Central memory CD8-positive, alpha-beta T cell (primary cell): Measurements from ENCODE around the gene PPIL1.
"Not testable (repeated sequence)": the region's sequence is repeated elsewhere in the genome, so short reads cannot be mapped to it uniquely, and the experiment has no call there.

Experiments
- ATAC-seq: fragments of 150-1000 bp; cut with Tn5 transposase; replicated peaks from 2 replicates; pipeline ENCODE4 v1.10.0; 2022; ENCODE audit warnings: mild to moderate bottlenecking, moderate FRiP score, moderate number of reproducible peaks; ENCODE audit not compliant: poor library complexity, severe bottlenecking; ENCODE audit errors: extremely low read depth
- DNase-seq, 2 donors: peaks; one replicate each; pipeline ENCODE4 v3.0.0; 2021; ENCODE audit warnings: low spot score in 2 of 2
- H3K27ac Mint-ChIP-seq: one replicate; pipeline ENCODE4 v1.8.0; 2022; ENCODE audit warnings: low read depth, mild to moderate bottlenecking, moderate library complexity, mixed read lengths
- H3K27me3 Mint-ChIP-seq: one replicate; pipeline ENCODE4 v1.8.0; 2022; ENCODE audit warnings: mixed read lengths
- H3K36me3 Mint-ChIP-seq: one replicate; pipeline ENCODE4 v1.8.0; 2022; ENCODE audit warnings: mild to moderate bottlenecking, moderate library complexity, mixed read lengths; ENCODE audit not compliant: insufficient read depth
- H3K4me1 Mint-ChIP-seq: one replicate; pipeline ENCODE4 v1.8.0; 2022; ENCODE audit warnings: mixed read lengths
- H3K4me3 Mint-ChIP-seq: one replicate; pipeline ENCODE4 v1.8.0; 2022; ENCODE audit warnings: mild to moderate bottlenecking, moderate library complexity, mixed read lengths
- H3K9me3 Mint-ChIP-seq: one replicate; pipeline ENCODE4 v1.8.0; 2022; ENCODE audit warnings: mixed read lengths

The PPIL1 gene

GRCh38 chr6:36907781-36908180, 33.2 kb upstream of the PPIL1 start:
- ATAC-seq (no peak), DNase-seq (no peak)
- Mint-ChIP-seq H3K36me3 (peaks cover 30% of the 10 kb centered on the region), H3K9me3 (no peaks in the 10 kb centered on the region), H3K27me3 (no peaks in the 10 kb centered on the region), H3K27ac (no peak overlapping the region), H3K4me3 (no peak overlapping the region), H3K4me1 (peaks cover 20% of the 10 kb centered on the region)

- DNase-seq (no peak), ATAC-seq (no peak)
- no peak overlapping the region for H3K27ac Mint-ChIP-seq
- H3K4me1 Mint-ChIP-seq, result peaks cover 10% of the 10 kb centered on the region
- peaks cover 40% of the 10 kb centered on the region for H3K36me3 Mint-ChIP-seq
- H3K4me3 Mint-ChIP-seq, result no peak overlapping the region
- no peaks in the 10 kb centered on the region for H3K9me3 Mint-ChIP-seq
- H3K27me3 Mint-ChIP-seq, result no peaks in the 10 kb centered on the region
These were observed 32.1 kb upstream of the PPIL1 start for GRCh38 chr6:36906539-36907325.

GRCh38 chr6:36904851-36905393, 30.3 kb upstream of the PPIL1 start:
- Mint-ChIP-seq H3K4me3 (no peak overlapping the region), H3K36me3 (peaks cover 53% of the 10 kb centered on the region), H3K9me3 (no peaks in the 10 kb centered on the region), H3K27me3 (no peaks in the 10 kb centered on the region), H3K4me1 (peaks cover 6% of the 10 kb centered on the region), H3K27ac (no peak overlapping the region)
- DNase-seq, result no peak
- ATAC-seq, result no peak

- Mint-ChIP-seq H3K4me1 (peaks cover 6% of the 10 kb centered on the region), H3K36me3 (peaks cover 59% of the 10 kb centered on the region), H3K4me3 (no peak overlapping the region), H3K27ac (no peak overlapping the region), H3K9me3 (no peaks in the 10 kb centered on the region), H3K27me3 (no peaks in the 10 kb centered on the region)
- DNase-seq (no peak), ATAC-seq (no peak)
These were observed 29.5 kb upstream of the PPIL1 start for GRCh38 chr6:36904114-36904513.

GRCh38 chr6:36897609-36898008, 23.0 kb upstream of the PPIL1 start:
- no peak overlapping the region for H3K27ac Mint-ChIP-seq
- no peaks in the 10 kb centered on the region for H3K9me3 Mint-ChIP-seq
- no peak for ATAC-seq

GRCh38 chr6:36893976-36894932, 19.7 kb upstream of the PPIL1 start:
- peaks cover 21% of the 10 kb centered on the region for H3K36me3 Mint-ChIP-seq
- no peaks in the 10 kb centered on the region for H3K27me3 Mint-ChIP-seq

More at GRCh38 chr6:36897609-36898008, 23.0 kb upstream of the PPIL1 start:
- H3K36me3 Mint-ChIP-seq, result peaks cover 50% of the 10 kb centered on the region
- H3K4me3 Mint-ChIP-seq, result no peak overlapping the region
- peaks cover 5% of the 10 kb centered on the region for H3K4me1 Mint-ChIP-seq
- H3K27me3 Mint-ChIP-seq, result no peaks in the 10 kb centered on the region
- DNase-seq, result no peak

GRCh38 chr6:36891153-36891552, 16.6 kb upstream of the PPIL1 start:
- not testable (repeated sequence) for ATAC-seq, H3K4me3 Mint-ChIP-seq, DNase-seq, H3K27ac Mint-ChIP-seq, H3K27me3 Mint-ChIP-seq, H3K9me3 Mint-ChIP-seq
- Mint-ChIP-seq H3K36me3 (peaks cover 15% of the 10 kb centered on the region), H3K4me1 (peaks cover 31% of the 10 kb centered on the region)

More at GRCh38 chr6:36893976-36894932, 19.7 kb upstream of the PPIL1 start:
- Mint-ChIP-seq H3K27ac (no peak overlapping the region), H3K4me3 (no peak overlapping the region), H3K4me1 (peaks cover 16% of the 10 kb centered on the region), H3K9me3 (no peaks in the 10 kb centered on the region)
- no peak for DNase-seq
- no peak for ATAC-seq

GRCh38 chr6:36890112-36890663, 15.6 kb upstream of the PPIL1 start:
- Mint-ChIP-seq H3K4me3 (no peak overlapping the region), H3K4me1 (peaks cover 36% of the 10 kb centered on the region), H3K9me3 (no peaks in the 10 kb centered on the region), H3K27ac (no peak overlapping the region), H3K27me3 (no peaks in the 10 kb centered on the region), H3K36me3 (peaks cover 13% of the 10 kb centered on the region)
- DNase-seq (no peak), ATAC-seq (no peak)

- Mint-ChIP-seq H3K27ac (peak overlapping the region; percentile 16), H3K9me3 (no peaks in the 10 kb centered on the region), H3K4me1 (peaks cover 37% of the 10 kb centered on the region), H3K36me3 (peaks cover 7% of the 10 kb centered on the region), H3K4me3 (no peak overlapping the region), H3K27me3 (no peaks in the 10 kb centered on the region)
- ATAC-seq (no peak), DNase-seq (no peak)
These were observed 14.3 kb upstream of the PPIL1 start for GRCh38 chr6:36888654-36889481.

GRCh38 chr6:36888115-36888643, 13.6 kb upstream of the PPIL1 start:
- Mint-ChIP-seq H3K4me3 (no peak overlapping the region), H3K36me3 (peaks cover 4% of the 10 kb centered on the region), H3K27me3 (no peaks in the 10 kb centered on the region), H3K27ac (peak overlapping the region; percentile 16), H3K9me3 (no peaks in the 10 kb centered on the region), H3K4me1 (peaks cover 37% of the 10 kb centered on the region)
- no peak for DNase-seq
- ATAC-seq, result no peak

- H3K27ac Mint-ChIP-seq, result peak overlapping the region; percentile 91
- H3K4me1 Mint-ChIP-seq, result peaks cover 37% of the 10 kb centered on the region
- peaks cover 4% of the 10 kb centered on the region for H3K36me3 Mint-ChIP-seq
- H3K9me3 Mint-ChIP-seq, result no peaks in the 10 kb centered on the region
- DNase-seq, result no peak
- ATAC-seq, result no peak
- peak overlapping the region; percentile 81 for H3K4me3 Mint-ChIP-seq
- no peaks in the 10 kb centered on the region for H3K27me3 Mint-ChIP-seq
These were observed 12.5 kb upstream of the PPIL1 start for GRCh38 chr6:36886950-36887618.
